Neural cell (in vitro differentiated cells): ENCODE measurements around the gene TIAM2. TPM values are rescaled to one million over a fixed set of nuclear protein-coding genes. Genes with fewer than 3 reads are reported as not detected.

Experiments used
- H2AFZ ChIP-seq: fragments of 200-600, 300-800 bp; sonication (generic), shearing (Covaris generic); 2 replicates; pipeline ENCODE4 v1.6.0; 2014; ENCODE audit warnings: low read depth, mild to moderate bottlenecking, antibody characterized with exemption, low read length, moderate library complexity
- H3F3A ChIP-seq: fragments of 200-600 bp; shearing (Covaris generic); 2 replicates; pipeline ENCODE4 v1.6.1; 2016; ENCODE audit warnings: mild to moderate bottlenecking, moderate library complexity, mixed read lengths, antibody characterized with exemption, low read length; ENCODE audit not compliant: insufficient read depth, poor library complexity, severe bottlenecking
- H3K27ac ChIP-seq: fragments of 200-600, 300-800 bp; sonication (generic), shearing (Covaris generic); 2 replicates; pipeline ENCODE4 v1.5.1; 2014; ENCODE audit warnings: mild to moderate bottlenecking, low read length, moderate library complexity
- H3K27me3 ChIP-seq: fragments of 300-800, 200-600 bp; sonication (generic), shearing (Covaris generic); 2 replicates; pipeline ENCODE4 v1.6.0; 2014; ENCODE audit warnings: mild to moderate bottlenecking, low read depth, low read length, moderate library complexity; ENCODE audit not compliant: insufficient read depth
- H3K36me3 ChIP-seq: fragments of 300-800, 200-600 bp; sonication (generic), shearing (Covaris generic); 2 replicates; pipeline ENCODE4 v1.5.1; 2014; ENCODE audit warnings: mild to moderate bottlenecking, antibody characterized with exemption, low read length, moderate library complexity; ENCODE audit not compliant: insufficient read depth
- H3K4me2 ChIP-seq: fragments of 300-800, 200-600 bp; sonication (generic), shearing (Covaris generic); 2 replicates; pipeline ENCODE4 v1.6.0; 2014; ENCODE audit warnings: mild to moderate bottlenecking, low read length
- H3K4me3 ChIP-seq: fragments of 300-800, 200-600 bp; sonication (generic), shearing (Covaris generic); 2 replicates; pipeline ENCODE4 v1.5.1; 2014; ENCODE audit warnings: mild to moderate bottlenecking, low read length, moderate library complexity
- H3K79me2 ChIP-seq: fragments of 200-600 bp; shearing (Covaris generic); replicated peaks from 2 replicates; pipeline ENCODE4 v1.6.0; 2014; ENCODE audit warnings: mild to moderate bottlenecking, low read length, moderate library complexity; ENCODE audit not compliant: insufficient read depth
- H3K9ac ChIP-seq: fragments of 300-800, 200-600 bp; sonication (generic), shearing (Covaris generic); 2 replicates; pipeline ENCODE4 v1.6.1; 2016; ENCODE audit warnings: mild to moderate bottlenecking, low read length, mixed read lengths
- H3K9me2 ChIP-seq: fragments of 200-600 bp; shearing (Covaris generic); 2 replicates; pipeline ENCODE4 v1.6.1; 2016; ENCODE audit warnings: mild to moderate bottlenecking, low read length, mixed read lengths; ENCODE audit not compliant: insufficient read depth
- H3K9me3 ChIP-seq: fragments of 200-600, 300-800 bp; sonication (generic), shearing (Covaris generic); 2 replicates; pipeline ENCODE4 v1.6.1; 2016; ENCODE audit warnings: mild to moderate bottlenecking, mixed run types, low read length, moderate library complexity, mixed read lengths
- H4K20me1 ChIP-seq: fragments of 200-600 bp; shearing (Covaris generic); 2 replicates; pipeline ENCODE4 v1.6.1; 2016; ENCODE audit warnings: mild to moderate bottlenecking, mixed run types; ENCODE audit not compliant: insufficient read depth
- CTCF ChIP-seq: fragments of 450-650 bp; IDR thresholded peaks from 2 replicates; pipeline ENCODE4 v1.5.1; 2014; ENCODE audit warnings: antibody characterized with exemption, mild to moderate bottlenecking, moderate library complexity; ENCODE audit not compliant: poor library complexity, severe bottlenecking
- EP300 ChIP-seq: fragments of 450-650 bp; conservative IDR thresholded peaks from 2 replicates; pipeline ENCODE4 v1.6.1; 2014; ENCODE audit warnings: antibody characterized with exemption, mild to moderate bottlenecking, moderate library complexity; ENCODE audit not compliant: poor library complexity, severe bottlenecking
- EZH2 ChIP-seq: fragments of 200-600, 300-800 bp; shearing (Covaris generic), sonication (generic); IDR thresholded peaks from 2 replicates; pipeline ENCODE4 v1.6.1; 2014; ENCODE audit warnings: antibody characterized with exemption, low read length, borderline replicate concordance, mild to moderate bottlenecking; ENCODE audit not compliant: insufficient read depth, poor library complexity, severe bottlenecking
- MXI1 ChIP-seq: fragments of 450-650 bp; conservative IDR thresholded peaks from 2 replicates; pipeline ENCODE4 v1.6.1; 2014; ENCODE audit warnings: antibody characterized with exemption, mild to moderate bottlenecking; ENCODE audit not compliant: poor library complexity, severe bottlenecking
- POLR2AphosphoS5 ChIP-seq: IDR thresholded peaks from 2 replicates; pipeline ENCODE4 v1.6.1; 2012
- RAD21 ChIP-seq: fragments of 450-650 bp; conservative IDR thresholded peaks from 2 replicates; pipeline ENCODE4 v1.6.1; 2014; ENCODE audit warnings: antibody characterized with exemption, mild to moderate bottlenecking, moderate library complexity
- REST ChIP-seq: IDR thresholded peaks from 2 replicates; pipeline ENCODE4 v1.6.1; 2012; ENCODE audit warnings: borderline replicate concordance
- SMC3 ChIP-seq: fragments of 450-650 bp; conservative IDR thresholded peaks from 2 replicates; pipeline ENCODE4 v1.6.1; 2014; ENCODE audit warnings: antibody characterized with exemption, mild to moderate bottlenecking, moderate library complexity; ENCODE audit not compliant: poor library complexity
- TAF1 ChIP-seq: IDR thresholded peaks from 2 replicates; pipeline ENCODE4 v1.6.1; 2012; ENCODE audit warnings: low read depth
- polyA plus RNA-seq: library from polyadenylated mRNA; depleted of rRNA; stranded (reverse); fragments of >200 nt; gene quantifications from 2 replicates; pipeline ENCODE4 v1.2.3, GENCODE V29; 2014

Gene TIAM2
- polyA plus RNA-seq, 1 donor from 2014 or later, result 73.3 TPM

- no peaks in the 10 kb centered on the region for H3K9me3 ChIP-seq
- H3F3A ChIP-seq, result no peaks in the 10 kb centered on the region
- H3K9me2 ChIP-seq, result no peaks in the 10 kb centered on the region
- H3K27me3 ChIP-seq, result no peaks in the 10 kb centered on the region
- no peaks in the 10 kb centered on the region for H3K79me2 ChIP-seq
- no peaks in the 10 kb centered on the region for H4K20me1 ChIP-seq
- no peak overlapping the region for H3K27ac ChIP-seq
- H3K36me3 ChIP-seq, result no peaks in the 10 kb centered on the region
- H3K9ac ChIP-seq, result no peak overlapping the region
- no peak overlapping the region for H2AFZ ChIP-seq
- no peak overlapping the region for H3K4me3 ChIP-seq
- H3K4me2 ChIP-seq, result no peak overlapping the region
- TF ChIP-seq RAD21 (no peak), CTCF (no peak), EZH2 (no peak), EP300 (no peak), REST (no peak), POLR2AphosphoS5 (no peak), TAF1 (no peak), MXI1 (no peak), SMC3 (no peak)
Measured at GRCh38 chr6:155146205-155146604, 151.1 kb downstream of the TIAM2 start.

- no peaks in the 10 kb centered on the region for H3F3A ChIP-seq
- no peaks in the 10 kb centered on the region for H3K27me3 ChIP-seq
- H3K9ac ChIP-seq, result no peak overlapping the region
- no peak overlapping the region for H2AFZ ChIP-seq
- H3K36me3 ChIP-seq, result no peaks in the 10 kb centered on the region
- H3K4me2 ChIP-seq, result no peak overlapping the region
- TF ChIP-seq EP300, result no peak
- TF ChIP-seq REST, result no peak
- TF ChIP-seq SMC3, result no peak
- TF ChIP-seq CTCF, result no peak
- TF ChIP-seq RAD21, result no peak
- no peak for TF ChIP-seq POLR2AphosphoS5
- TF ChIP-seq MXI1, result no peak
- no peak for TF ChIP-seq EZH2
- TF ChIP-seq TAF1, result no peak
- no peak overlapping the region for H3K27ac ChIP-seq
- no peaks in the 10 kb centered on the region for H3K9me3 ChIP-seq
- no peak overlapping the region for H3K4me3 ChIP-seq
- H4K20me1 ChIP-seq, result no peaks in the 10 kb centered on the region
- H3K79me2 ChIP-seq, result no peaks in the 10 kb centered on the region
- no peaks in the 10 kb centered on the region for H3K9me2 ChIP-seq
Measured at GRCh38 chr6:155147958-155148663, 153.0 kb downstream of the TIAM2 start.
